H1 (cell line): ENCODE measurements around the gene F5.

Experiments used
- EP300 ChIP-seq, 2 experiments: IDR thresholded peaks; 1 replicate in 1 of 2; 2 replicates in 1 of 2; pipeline ENCODE4 v1.6.1; 2011 to 2012; ENCODE audit warnings: low read depth in 2 of 2, low read length in 2 of 2, mild to moderate bottlenecking in 2 of 2, borderline replicate concordance in 1 of 2, inconsistent platforms in 1 of 2, moderate library complexity in 1 of 2
- GABPA ChIP-seq: IDR thresholded peaks from 2 replicates; pipeline ENCODE4 v1.6.1; 2011; ENCODE audit warnings: mild to moderate bottlenecking, low read length, moderate library complexity, borderline replicate concordance; ENCODE audit not compliant: insufficient read depth
- JUND ChIP-seq: IDR thresholded peaks from 2 replicates; pipeline ENCODE4 v1.6.1; 2011; ENCODE audit warnings: mild to moderate bottlenecking, improper control_type of control experiment, low read length
- POLR2A ChIP-seq, 2 experiments: IDR thresholded peaks; 1 replicate in 1 of 2; 2 replicates in 1 of 2; pipeline ENCODE4 v1.6.1; 2011; ENCODE audit warnings: low read depth in 2 of 2, low read length in 2 of 2, mild to moderate bottlenecking in 2 of 2; ENCODE audit errors: control extremely low read depth in 1 of 2
- RAD21 ChIP-seq, 2 experiments: IDR thresholded peaks in 1 of 2; conservative IDR thresholded peaks in 1 of 2; 2 replicates each; pipeline ENCODE4 v1.6.1; 2011; ENCODE audit warnings: low read depth in 2 of 2, low read length in 2 of 2, improper control_type of control experiment in 1 of 2, inconsistent platforms in 1 of 2, mild to moderate bottlenecking in 1 of 2, moderate library complexity in 1 of 2
- SRF ChIP-seq: IDR thresholded peaks from 2 replicates; pipeline ENCODE4 v1.6.1; 2011; ENCODE audit warnings: mild to moderate bottlenecking, low read depth, low read length, moderate library complexity
- SUZ12 ChIP-seq: fragments of 200-600 bp; sonication (generic); IDR thresholded peaks from 2 replicates; pipeline ENCODE4 v1.6.1; 2012; ENCODE audit warnings: mild to moderate bottlenecking, inconsistent platforms, low read length, moderate library complexity, mixed read lengths
- TCF12 ChIP-seq: IDR thresholded peaks from 2 replicates; pipeline ENCODE4 v1.6.1; 2011; ENCODE audit warnings: low read depth, mild to moderate bottlenecking, low read length
- USF2 ChIP-seq: IDR thresholded peaks from 2 replicates; pipeline ENCODE4 v1.6.1; 2011; ENCODE audit warnings: low read length, improper control_type of control experiment
- TF ChIP-seq, protein P1 (sequence below), 3 experiments: IDR thresholded peaks; 1 replicate in 2 of 3; 2 replicates in 1 of 3; pipeline versions ENCODE4 v1.5.1 to v1.6.1; 2011; ENCODE audit warnings: low read length in 3 of 3, mild to moderate bottlenecking in 3 of 3, inconsistent platforms in 2 of 3, low read depth in 1 of 3, moderate library complexity in 1 of 3; ENCODE audit not compliant: insufficient read depth in 1 of 3; ENCODE audit errors: control extremely low read depth in 1 of 3
- TF ChIP-seq, protein P2 (sequence below): IDR thresholded peaks from 2 replicates; pipeline ENCODE4 v1.6.1; 2012; ENCODE audit warnings: low read length, inconsistent platforms
- TF ChIP-seq, protein P3 (sequence below): IDR thresholded peaks from 2 replicates; pipeline ENCODE4 v1.6.1; 2012; ENCODE audit warnings: inconsistent platforms

GRCh38 chr1:169494343-169494742 is 91.9 kb downstream of the F5 start:
- TF ChIP-seq, protein P1, sequence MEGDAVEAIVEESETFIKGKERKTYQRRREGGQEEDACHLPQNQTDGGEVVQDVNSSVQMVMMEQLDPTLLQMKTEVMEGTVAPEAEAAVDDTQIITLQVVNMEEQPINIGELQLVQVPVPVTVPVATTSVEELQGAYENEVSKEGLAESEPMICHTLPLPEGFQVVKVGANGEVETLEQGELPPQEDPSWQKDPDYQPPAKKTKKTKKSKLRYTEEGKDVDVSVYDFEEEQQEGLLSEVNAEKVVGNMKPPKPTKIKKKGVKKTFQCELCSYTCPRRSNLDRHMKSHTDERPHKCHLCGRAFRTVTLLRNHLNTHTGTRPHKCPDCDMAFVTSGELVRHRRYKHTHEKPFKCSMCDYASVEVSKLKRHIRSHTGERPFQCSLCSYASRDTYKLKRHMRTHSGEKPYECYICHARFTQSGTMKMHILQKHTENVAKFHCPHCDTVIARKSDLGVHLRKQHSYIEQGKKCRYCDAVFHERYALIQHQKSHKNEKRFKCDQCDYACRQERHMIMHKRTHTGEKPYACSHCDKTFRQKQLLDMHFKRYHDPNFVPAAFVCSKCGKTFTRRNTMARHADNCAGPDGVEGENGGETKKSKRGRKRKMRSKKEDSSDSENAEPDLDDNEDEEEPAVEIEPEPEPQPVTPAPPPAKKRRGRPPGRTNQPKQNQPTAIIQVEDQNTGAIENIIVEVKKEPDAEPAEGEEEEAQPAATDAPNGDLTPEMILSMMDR (IDR thresholded peaks at IDR 0.05; ENCODE audit: control extremely low read depth in 1 of 3, insufficient read depth in 1 of 3, low read depth in 1 of 3, low read length in 3 of 3), result no peak
- TF ChIP-seq POLR2A (IDR thresholded peaks at IDR 0.05; ENCODE audit: control extremely low read depth in 1 of 2, low read depth in 2 of 2, low read length in 2 of 2) (no peak), JUND (no peak), USF2 (no peak), EP300 (IDR thresholded peaks at IDR 0.05; ENCODE audit: borderline replicate concordance in 1 of 2, low read depth in 2 of 2, low read length in 2 of 2) (no peak), RAD21 (IDR thresholded peaks at IDR 0.05 in 1 of 2, conservative IDR thresholded peaks at IDR 0.05 in 1 of 2; ENCODE audit: low read depth in 2 of 2, low read length in 2 of 2) (no peak), TCF12 (no peak), SRF (no peak), GABPA (no peak), SUZ12 (no peak)
- TF ChIP-seq, protein P2, sequence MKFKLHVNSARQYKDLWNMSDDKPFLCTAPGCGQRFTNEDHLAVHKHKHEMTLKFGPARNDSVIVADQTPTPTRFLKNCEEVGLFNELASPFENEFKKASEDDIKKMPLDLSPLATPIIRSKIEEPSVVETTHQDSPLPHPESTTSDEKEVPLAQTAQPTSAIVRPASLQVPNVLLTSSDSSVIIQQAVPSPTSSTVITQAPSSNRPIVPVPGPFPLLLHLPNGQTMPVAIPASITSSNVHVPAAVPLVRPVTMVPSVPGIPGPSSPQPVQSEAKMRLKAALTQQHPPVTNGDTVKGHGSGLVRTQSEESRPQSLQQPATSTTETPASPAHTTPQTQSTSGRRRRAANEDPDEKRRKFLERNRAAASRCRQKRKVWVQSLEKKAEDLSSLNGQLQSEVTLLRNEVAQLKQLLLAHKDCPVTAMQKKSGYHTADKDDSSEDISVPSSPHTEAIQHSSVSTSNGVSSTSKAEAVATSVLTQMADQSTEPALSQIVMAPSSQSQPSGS, result no peak
- TF ChIP-seq, protein P3, sequence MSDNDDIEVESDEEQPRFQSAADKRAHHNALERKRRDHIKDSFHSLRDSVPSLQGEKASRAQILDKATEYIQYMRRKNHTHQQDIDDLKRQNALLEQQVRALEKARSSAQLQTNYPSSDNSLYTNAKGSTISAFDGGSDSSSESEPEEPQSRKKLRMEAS, result no peak
